HFFc6 (cell line): ENCODE results near the gene CEP63. TPM values are rescaled to one million over a fixed set of nuclear protein-coding genes. Genes with fewer than 3 reads are reported as not detected.

Source experiments
- DNase-seq: peaks from one replicate; pipeline ENCODE4 v3.0.0-alpha.2; 2018
- H3K27ac Mint-ChIP-seq: 2 replicates; pipeline ENCODE4 v1.8.0; 2020; ENCODE audit warnings: mild to moderate bottlenecking, mixed read lengths
- H3K27me3 Mint-ChIP-seq: 2 replicates; pipeline ENCODE4 v1.8.0; 2021; ENCODE audit warnings: mild to moderate bottlenecking, moderate library complexity, mixed read lengths; ENCODE audit not compliant: insufficient read depth
- H3K36me3 Mint-ChIP-seq: 2 replicates; pipeline ENCODE4 v1.8.0; 2021; ENCODE audit warnings: low read depth, mixed read lengths
- H3K4me1 Mint-ChIP-seq: 2 replicates; pipeline ENCODE4 v1.8.0; 2020; ENCODE audit warnings: low read depth, mixed read lengths
- H3K4me3 Mint-ChIP-seq: 2 replicates; pipeline ENCODE4 v1.8.0; 2020; ENCODE audit warnings: mild to moderate bottlenecking, moderate library complexity, mixed read lengths
- H3K9me3 Mint-ChIP-seq: 2 replicates; pipeline ENCODE4 v1.8.0; 2020; ENCODE audit warnings: mild to moderate bottlenecking, mixed read lengths
- total RNA-seq, 6 experiments: library from RNA; stranded (reverse); fragmentation: NEBNext Ultra II Directional; extraction: Animal tissue kit (Norgen Biotek cat#: 25700); gene quantifications; 2 replicates in 1 of 6; 3 replicates in 5 of 6; pipeline ENCODE4 v1.2.3, GENCODE V29; 2021
- TF ChIP-seq, protein P1 (sequence below): fragments of 200-600 bp; sonication (generic); IDR thresholded peaks from 2 replicates; pipeline ENCODE4 v1.5.0; 2021; ENCODE audit warnings: antibody characterized with exemption, mild to moderate bottlenecking

The CEP63 gene
- total RNA-seq, 6 experiments from 2014 or later: 17.3 to 23.3 (median 21.3) TPM

DNA sequence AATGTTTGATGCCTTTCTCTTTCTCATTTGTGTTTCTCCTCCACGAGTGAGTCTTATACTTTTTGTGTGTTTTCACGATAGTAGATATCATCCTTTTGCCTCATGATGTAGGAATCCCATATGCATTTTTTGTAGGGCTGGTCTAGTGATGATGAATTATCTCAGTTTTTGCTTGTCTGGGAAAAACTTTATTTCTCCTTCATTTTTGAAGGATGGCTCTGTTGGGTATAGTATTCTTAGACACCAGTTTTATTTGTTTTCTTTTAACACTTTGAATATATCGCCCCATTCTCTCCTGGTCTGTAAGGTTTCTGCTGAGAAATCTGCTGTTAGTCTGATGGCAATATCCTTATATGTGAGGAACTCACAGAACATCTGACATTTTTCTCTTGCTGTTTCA is 18.3 kb downstream of the CEP63 start:
- no peak overlapping the region for H3K27ac Mint-ChIP-seq
- H3K4me1 Mint-ChIP-seq: peaks cover 27% of the 10 kb centered on the region
- H3K4me3 Mint-ChIP-seq: no peak overlapping the region
- H3K27me3 Mint-ChIP-seq: no peaks in the 10 kb centered on the region; the same call in 1 of the 2 replicates
- peaks cover 27% of the 10 kb centered on the region for H3K9me3 Mint-ChIP-seq
- no peak for DNase-seq
- TF ChIP-seq, protein P1, sequence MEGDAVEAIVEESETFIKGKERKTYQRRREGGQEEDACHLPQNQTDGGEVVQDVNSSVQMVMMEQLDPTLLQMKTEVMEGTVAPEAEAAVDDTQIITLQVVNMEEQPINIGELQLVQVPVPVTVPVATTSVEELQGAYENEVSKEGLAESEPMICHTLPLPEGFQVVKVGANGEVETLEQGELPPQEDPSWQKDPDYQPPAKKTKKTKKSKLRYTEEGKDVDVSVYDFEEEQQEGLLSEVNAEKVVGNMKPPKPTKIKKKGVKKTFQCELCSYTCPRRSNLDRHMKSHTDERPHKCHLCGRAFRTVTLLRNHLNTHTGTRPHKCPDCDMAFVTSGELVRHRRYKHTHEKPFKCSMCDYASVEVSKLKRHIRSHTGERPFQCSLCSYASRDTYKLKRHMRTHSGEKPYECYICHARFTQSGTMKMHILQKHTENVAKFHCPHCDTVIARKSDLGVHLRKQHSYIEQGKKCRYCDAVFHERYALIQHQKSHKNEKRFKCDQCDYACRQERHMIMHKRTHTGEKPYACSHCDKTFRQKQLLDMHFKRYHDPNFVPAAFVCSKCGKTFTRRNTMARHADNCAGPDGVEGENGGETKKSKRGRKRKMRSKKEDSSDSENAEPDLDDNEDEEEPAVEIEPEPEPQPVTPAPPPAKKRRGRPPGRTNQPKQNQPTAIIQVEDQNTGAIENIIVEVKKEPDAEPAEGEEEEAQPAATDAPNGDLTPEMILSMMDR: no peak
- peaks cover 73% of the 10 kb centered on the region for H3K36me3 Mint-ChIP-seq

DNA sequence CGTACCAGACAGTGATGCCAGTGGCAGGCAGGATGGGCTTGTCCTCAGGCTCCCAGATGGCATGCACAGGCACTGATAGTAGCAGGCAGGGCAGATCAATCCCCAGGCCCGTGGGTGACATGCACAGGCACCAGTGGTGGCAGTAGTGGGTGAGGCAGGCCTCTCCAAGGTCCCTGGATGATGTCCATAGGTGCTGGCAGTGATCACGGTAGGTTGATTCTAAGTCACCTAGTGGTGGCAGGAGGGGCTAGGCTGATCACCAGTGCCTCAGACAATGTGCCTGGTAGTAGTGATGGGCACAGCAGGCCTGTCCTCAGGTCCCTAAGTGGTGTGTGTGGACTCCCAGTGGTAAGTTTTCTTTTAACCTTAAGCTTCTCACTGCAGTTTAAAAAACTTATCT is 19.6 kb downstream of the CEP63 start:
- Mint-ChIP-seq H3K27ac (no peak overlapping the region), H3K4me1 (peaks cover 26% of the 10 kb centered on the region), H3K4me3 (no peak overlapping the region), H3K9me3 (peaks cover 27% of the 10 kb centered on the region), H3K27me3 (no peaks in the 10 kb centered on the region), H3K36me3 (peaks cover 74% of the 10 kb centered on the region)
- TF ChIP-seq, protein P1: 0 out of 2 replicates have a peak, but pooled peaks have one; percentile 5
- no peak for DNase-seq

DNA sequence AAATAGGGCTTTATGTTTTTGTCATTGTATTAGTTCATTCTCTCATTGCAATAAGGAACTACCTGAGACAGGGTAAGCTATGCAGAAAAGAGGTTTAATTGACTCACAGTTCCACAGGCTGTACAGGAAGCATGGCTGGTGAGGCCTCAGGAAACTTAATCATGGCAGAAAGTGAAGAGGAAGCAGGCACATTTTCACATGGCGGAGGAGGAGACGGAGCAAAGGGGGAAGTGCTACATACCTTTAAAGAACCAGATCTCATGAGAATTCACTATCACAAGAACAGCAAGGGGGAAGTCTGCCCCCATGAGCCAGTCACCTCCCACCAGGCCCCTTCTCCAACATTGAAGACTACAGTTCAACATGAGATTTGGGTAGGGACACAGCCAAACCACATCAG is 25.6 kb downstream of the CEP63 start:
- DNase-seq: no peak
- Mint-ChIP-seq H3K9me3 (no peaks in the 10 kb centered on the region), H3K27ac (no peak overlapping the region), H3K4me1 (peaks cover 8% of the 10 kb centered on the region), H3K27me3 (no peaks in the 10 kb centered on the region), H3K36me3 (peaks cover 33% of the 10 kb centered on the region), H3K4me3 (no peak overlapping the region)
- TF ChIP-seq, protein P1: no peak

DNA sequence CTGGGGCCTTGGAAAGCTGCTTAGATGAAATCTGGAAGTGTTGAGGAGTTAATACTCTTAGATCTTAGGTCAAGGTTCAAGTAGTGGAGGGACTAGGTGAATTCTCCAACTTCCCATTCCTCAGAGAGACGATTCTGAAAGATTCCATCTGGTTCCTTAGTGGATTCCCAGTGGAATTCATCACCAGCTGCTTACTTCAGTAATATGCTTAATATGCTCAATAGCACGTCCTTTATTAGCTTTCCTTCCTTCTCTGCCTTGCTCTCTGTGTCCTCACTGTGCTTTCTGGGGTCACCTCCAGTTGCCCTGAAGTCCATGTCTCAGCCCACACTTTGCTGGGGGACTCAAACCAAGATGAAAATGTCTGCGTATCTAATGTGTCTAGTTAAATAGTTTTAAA is 31.0 kb downstream of the CEP63 start:
- TF ChIP-seq, protein P1: no peak
- peak overlapping the region; percentile 83 for H3K27ac Mint-ChIP-seq
- H3K36me3 Mint-ChIP-seq: peaks cover 17% of the 10 kb centered on the region
- H3K4me3 Mint-ChIP-seq: peak overlapping the region; percentile 71
- no peaks in the 10 kb centered on the region for H3K27me3 Mint-ChIP-seq
- no peak for DNase-seq
- H3K9me3 Mint-ChIP-seq: peaks cover under 1% of the 10 kb centered on the region; the same call in 1 of the 2 replicates
- H3K4me1 Mint-ChIP-seq: peaks cover 27% of the 10 kb centered on the region

DNA sequence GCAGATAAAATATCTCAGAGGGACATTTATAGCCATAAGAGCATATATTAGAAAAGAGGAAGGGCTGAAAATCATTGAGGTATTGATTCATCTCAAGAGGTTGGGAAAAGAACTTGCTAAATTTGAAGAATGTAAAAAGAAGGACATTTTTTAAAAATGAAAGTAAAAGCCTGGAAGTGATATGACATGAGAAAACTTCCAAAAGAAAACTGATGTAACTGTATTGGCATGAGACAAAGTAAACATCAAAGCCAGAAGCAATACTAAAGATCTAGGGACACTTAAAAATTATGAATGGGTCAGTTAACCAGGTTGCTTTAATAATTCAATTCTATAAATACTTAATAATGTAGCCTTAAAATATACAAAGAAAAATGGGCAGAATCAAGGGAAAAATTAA is 31.9 kb downstream of the CEP63 start:
- Mint-ChIP-seq H3K4me1 (peaks cover 27% of the 10 kb centered on the region), H3K9me3 (peaks cover 8% of the 10 kb centered on the region), H3K4me3 (peak overlapping the region; percentile 82), H3K27me3 (no peaks in the 10 kb centered on the region), H3K36me3 (peaks cover 26% of the 10 kb centered on the region), H3K27ac (peak overlapping the region; percentile 76)
- DNase-seq: peak; percentile 11
- TF ChIP-seq, protein P1: no peak

DNA sequence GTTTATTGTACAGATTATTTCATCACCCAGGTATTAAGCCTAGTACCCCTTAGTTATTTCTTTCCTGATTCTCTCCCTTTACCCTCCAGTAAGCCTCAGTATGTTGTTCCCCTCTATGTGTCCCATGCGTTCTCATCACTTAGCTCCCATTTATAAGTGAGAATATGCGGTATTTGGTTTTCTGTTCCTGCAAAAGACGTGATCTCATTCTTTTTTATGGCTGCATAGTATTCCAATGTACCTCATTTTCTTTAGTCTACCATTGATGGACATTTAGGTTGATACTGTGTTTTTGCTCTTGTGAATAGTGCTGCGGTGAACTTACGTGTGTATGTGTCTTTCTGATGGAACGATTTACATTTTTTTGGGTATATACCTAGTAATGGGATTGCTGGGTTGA is 36.7 kb downstream of the CEP63 start:
- Mint-ChIP-seq H3K4me3 (no peak overlapping the region), H3K27ac (no peak overlapping the region), H3K27me3 (no peaks in the 10 kb centered on the region; the same call in 1 of the 2 replicates), H3K4me1 (peaks cover 22% of the 10 kb centered on the region), H3K9me3 (peaks cover 42% of the 10 kb centered on the region), H3K36me3 (peaks cover 60% of the 10 kb centered on the region)
- TF ChIP-seq, protein P1: no peak
- no peak for DNase-seq
